ENCODE results near the gene GARS1.

Gene GARS1

GRCh38 chr7:30681815-30682211 lies 87.1 kb downstream of the GARS1 start:
- DNase-seq (ENCODE audit: low spot score), result no peak

- DNase-seq (ENCODE audit: low spot score), result no peak
Observed at GRCh38 chr7:30682212-30683083, 87.8 kb downstream of the GARS1 start, which contains the start of gene CRHR2. CRHR2 (minus strand) TSS chr7:30682456; CDS start chr7:30682280, 176 bp downstream.

GRCh38 chr7:30683306-30683705 lies 88.6 kb downstream of the GARS1 start:
- DNase-seq (ENCODE audit: low spot score), result no peak
